Uterus (tissue), 4 donors: Measurements from ENCODE around the gene RHBG. TPM values are rescaled to one million over a fixed set of nuclear protein-coding genes. Genes with fewer than 3 reads are reported as not detected.
"Not testable (repeated sequence)": the region's sequence is repeated elsewhere in the genome, so short reads cannot be mapped to it uniquely, and the experiment has no call there.

ENCODE experiments used
- DNase-seq, 2 donors: peaks; one replicate each; pipeline ENCODE4 v3.0.0-alpha.2; 2019 to 2020
- H3K27ac ChIP-seq, 2 donors: fragments of 200-600 bp; sonication (generic); 1 replicate in 1 of 2; 2 replicates in 1 of 2; pipeline ENCODE4 v1.5.1; 2016 to 2018
- H3K27me3 ChIP-seq, 2 donors: fragments of 200-600 bp; sonication (generic); one replicate each; pipeline ENCODE4 v1.5.1; 2018 to 2019; ENCODE audit warnings: control low read depth in 1 of 2
- H3K36me3 ChIP-seq, 2 donors: fragments of 200-600 bp; sonication (generic); one replicate each; pipeline ENCODE4 v1.5.1; 2019; ENCODE audit warnings: control low read depth in 1 of 2
- H3K4me1 ChIP-seq, 2 donors: fragments of 200-600 bp; sonication (generic); one replicate each; pipeline ENCODE4 v1.5.1; 2018 to 2019; ENCODE audit warnings: control low read depth in 1 of 2
- H3K4me3 ChIP-seq, 2 donors: fragments of 200-600 bp; sonication (generic); 1 replicate in 1 of 2; 2 replicates in 1 of 2; pipeline ENCODE4 v1.5.1; 2018 to 2019; ENCODE audit warnings: mild to moderate bottlenecking in 1 of 2
- H3K9me3 ChIP-seq, 2 donors: fragments of 200-600 bp; sonication (generic); one replicate each; pipeline ENCODE4 v1.5.1; 2019; ENCODE audit warnings: control low read depth in 1 of 2
- CTCF ChIP-seq, 4 experiments: fragments of 200-600 bp in 2 of 4; fragments of 450-650 bp in 2 of 4; sonication (generic) in 2 of 4; IDR thresholded peaks; one replicate each; pipeline ENCODE4 v1.5.1; 2016 to 2019; ENCODE audit warnings: antibody characterized with exemption in 4 of 4, mild to moderate bottlenecking in 2 of 4, moderate library complexity in 1 of 4
- POLR2A ChIP-seq, 2 donors: fragments of 450-650 bp; IDR thresholded peaks; one replicate each; pipeline ENCODE4 v1.6.1; 2016; ENCODE audit warnings: antibody characterized with exemption in 2 of 2, mild to moderate bottlenecking in 1 of 2, moderate library complexity in 1 of 2
- intact Hi-C: fragments of 100-400 bp; cut with DNase I; formaldehyde crosslinking; loops from one replicate; pipeline ENCODE4 v1.15.1; 2023; ENCODE audit warnings: low total_unique reads
- total RNA-seq, 4 donors: library from RNA; depleted of rRNA in 3 of 4; stranded (reverse); fragments of >200 nt in 3 of 4; gene quantifications; one replicate each; pipeline versions ENCODE4 v1.1.0 to v1.2.4, GENCODE V29; 2014 to 2023
- donor health status: DM: yes; HTN: yes; CAD: no.

Gene RHBG, protein sequence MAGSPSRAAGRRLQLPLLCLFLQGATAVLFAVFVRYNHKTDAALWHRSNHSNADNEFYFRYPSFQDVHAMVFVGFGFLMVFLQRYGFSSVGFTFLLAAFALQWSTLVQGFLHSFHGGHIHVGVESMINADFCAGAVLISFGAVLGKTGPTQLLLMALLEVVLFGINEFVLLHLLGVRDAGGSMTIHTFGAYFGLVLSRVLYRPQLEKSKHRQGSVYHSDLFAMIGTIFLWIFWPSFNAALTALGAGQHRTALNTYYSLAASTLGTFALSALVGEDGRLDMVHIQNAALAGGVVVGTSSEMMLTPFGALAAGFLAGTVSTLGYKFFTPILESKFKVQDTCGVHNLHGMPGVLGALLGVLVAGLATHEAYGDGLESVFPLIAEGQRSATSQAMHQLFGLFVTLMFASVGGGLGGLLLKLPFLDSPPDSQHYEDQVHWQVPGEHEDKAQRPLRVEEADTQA
- total RNA-seq, result under 1 TPM in 1 of 4 donors, not detected in 3; 0.49 TPM

DNA sequence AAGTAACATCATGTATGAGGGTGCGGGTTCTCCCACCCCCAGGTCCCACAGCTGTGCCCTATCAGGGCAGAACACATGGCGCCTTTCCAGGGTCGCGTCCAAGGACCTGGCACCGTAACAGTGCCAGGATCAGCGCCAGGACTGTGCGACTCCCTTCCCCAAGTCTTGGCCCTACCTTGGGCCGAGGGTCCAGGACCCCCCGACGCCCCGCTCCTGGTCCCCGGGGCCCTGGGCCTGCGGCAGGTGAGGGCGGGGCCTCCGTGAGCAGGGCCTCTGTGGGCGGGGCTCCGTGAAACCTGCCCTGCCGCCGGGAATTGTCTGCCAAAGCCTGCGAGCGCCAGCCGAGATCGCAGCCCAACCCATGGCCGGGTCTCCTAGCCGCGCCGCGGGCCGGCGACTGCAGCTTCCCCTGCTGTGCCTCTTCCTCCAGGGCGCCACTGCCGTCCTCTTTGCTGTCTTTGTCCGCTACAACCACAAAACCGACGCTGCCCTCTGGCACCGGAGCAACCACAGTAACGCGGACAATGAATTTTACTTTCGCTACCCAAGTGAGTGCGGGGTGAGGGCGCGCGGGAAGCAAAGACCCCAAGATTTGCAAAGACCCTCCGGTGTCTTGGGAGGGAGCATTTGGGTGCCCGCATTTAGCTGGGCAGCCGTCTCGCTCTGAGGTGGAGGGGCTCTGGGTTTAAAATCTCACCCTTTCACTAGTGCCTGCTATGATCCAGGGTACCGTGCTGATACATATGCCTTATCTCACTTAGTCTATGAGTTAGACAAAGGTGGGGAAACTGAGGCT, at the start of gene RHBG:
RHBG (plus strand) TSS at position 323 of the 796 bp plus-strand sequence; CDS start at position 362, 39 bp downstream.
- no peak for DNase-seq
- TF ChIP-seq CTCF (IDR thresholded peaks at IDR 0.05), result no peak
- TF ChIP-seq POLR2A (IDR thresholded peaks at IDR 0.05), result no peak
- H3K27ac ChIP-seq, result no peak within 1 kb of the TSS
- intact Hi-C loops, result no loop called here
- H3K27me3 ChIP-seq, result peaks cover 0 to 8% of the 10 kb centered on the region in 2 donors
- peak within 1 kb of the TSS; percentile 16 to 30 for H3K4me3 ChIP-seq
- no peaks in the 10 kb centered on the region for H3K9me3 ChIP-seq
- H3K4me1 ChIP-seq, result no peaks in the 10 kb centered on the region
- H3K36me3 ChIP-seq, result no peaks in the 10 kb centered on the region

DNA sequence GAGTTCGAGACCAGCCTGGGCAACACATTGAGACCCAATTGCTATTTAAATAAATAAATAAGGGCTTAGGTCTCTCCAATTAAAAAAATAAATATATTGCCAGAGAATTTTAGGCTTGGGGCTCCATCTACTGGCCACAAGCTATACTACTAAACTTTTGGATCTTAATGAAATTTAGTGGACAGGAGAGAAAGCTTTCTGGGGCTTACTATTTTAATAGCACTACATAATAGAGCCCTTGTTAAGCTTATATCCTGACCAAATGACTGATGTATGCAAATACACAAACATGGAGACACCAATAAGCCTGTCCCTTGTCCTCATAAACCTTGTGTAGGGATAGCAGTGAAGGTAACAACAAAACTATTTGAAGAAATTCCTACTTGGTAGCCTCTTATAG, 49.3 kb upstream of the RHBG start:
- Histone ChIP-seq H3K4me3 (no peak overlapping the region), H3K9me3 (no peaks in the 10 kb centered on the region), H3K27ac (no peak overlapping the region), H3K36me3 (no peaks in the 10 kb centered on the region), H3K4me1 (no peaks in the 10 kb centered on the region), H3K27me3 (no peaks in the 10 kb centered on the region)
- intact Hi-C loops, result no loop called here
- no peak for DNase-seq
- no peak for TF ChIP-seq POLR2A (IDR thresholded peaks at IDR 0.05)
- TF ChIP-seq CTCF (IDR thresholded peaks at IDR 0.05), result peak in 2 of 4 experiments; percentile 9 to 24

DNA sequence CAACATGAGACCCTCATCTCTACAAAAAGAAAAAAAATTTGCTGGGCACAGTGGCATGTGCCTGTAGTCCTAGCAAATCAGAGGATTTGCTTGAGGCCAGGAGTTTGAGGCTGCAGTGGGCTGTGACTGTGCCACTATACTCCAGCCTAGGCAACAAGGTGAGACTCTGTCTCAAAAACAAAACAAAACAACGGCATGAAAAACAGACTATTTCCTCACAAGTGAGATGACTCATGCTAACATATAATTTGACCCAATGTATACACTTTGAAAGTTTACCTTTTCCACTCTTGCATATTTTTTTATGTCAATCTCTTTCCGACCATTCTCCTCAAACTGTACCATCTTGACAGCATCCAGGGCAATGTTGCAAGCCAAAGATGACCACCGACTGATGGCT, 48.5 kb upstream of the RHBG start:
- no peaks in the 10 kb centered on the region for H3K36me3 ChIP-seq
- intact Hi-C loops, result no loop called here

GRCh38 chr1:156323179-156323578, 45.8 kb upstream of the RHBG start:
- intact Hi-C loops, result not testable (repeated sequence)

More for the DNA sequence above, 48.5 kb upstream of the RHBG start:
- Histone ChIP-seq H3K9me3 (no peaks in the 10 kb centered on the region), H3K27me3 (no peaks in the 10 kb centered on the region), H3K4me1 (no peaks in the 10 kb centered on the region), H3K4me3 (no peak overlapping the region), H3K27ac (no peak overlapping the region)
- DNase-seq, result no peak
- no peak for TF ChIP-seq POLR2A (IDR thresholded peaks at IDR 0.05)
- TF ChIP-seq CTCF (IDR thresholded peaks at IDR 0.05), result no peak

DNA sequence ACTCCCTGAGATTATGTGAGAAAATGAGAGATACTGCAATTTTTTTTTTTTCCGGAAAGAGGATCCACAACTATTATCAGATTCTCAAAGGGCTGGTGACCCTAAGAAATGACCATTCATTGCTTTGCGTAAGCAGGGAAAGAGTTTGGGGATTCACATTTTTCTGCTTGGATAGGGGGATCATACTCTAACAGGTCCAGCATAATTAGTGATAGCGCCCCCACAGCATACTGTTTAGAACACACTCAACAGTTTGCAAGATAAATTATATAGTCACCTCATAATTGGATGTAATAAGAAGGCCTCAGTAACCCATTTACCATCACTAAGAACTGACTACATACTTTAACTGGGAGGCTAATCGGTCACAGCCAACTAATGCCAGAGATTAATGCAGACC, 32.8 kb upstream of the RHBG start:
- intact Hi-C loops, result no loop called here
- no peak overlapping the region for H3K4me3 ChIP-seq

More at GRCh38 chr1:156323179-156323578, 45.8 kb upstream of the RHBG start:
- not testable (repeated sequence) for H3K9me3 ChIP-seq, H3K36me3 ChIP-seq, H3K27me3 ChIP-seq, DNase-seq, H3K4me3 ChIP-seq, H3K4me1 ChIP-seq, H3K27ac ChIP-seq

More for the DNA sequence above, 32.8 kb upstream of the RHBG start:
- peaks cover 0 to 12% of the 10 kb centered on the region in 2 donors for H3K4me1 ChIP-seq
- H3K27ac ChIP-seq, result no peak overlapping the region
- no peak for TF ChIP-seq POLR2A (IDR thresholded peaks at IDR 0.05)
- TF ChIP-seq CTCF (IDR thresholded peaks at IDR 0.05), result no peak
- no peaks in the 10 kb centered on the region for H3K36me3 ChIP-seq
- no peaks in the 10 kb centered on the region for H3K27me3 ChIP-seq
- DNase-seq, result no peak
- no peaks in the 10 kb centered on the region for H3K9me3 ChIP-seq
